ENCODE data around the gene CWC27. TPM values are rescaled to one million over a fixed set of nuclear protein-coding genes. Genes with fewer than 3 reads are reported as not detected.

The CWC27 gene
- polyA plus RNA-seq, 2 of the 4 experiments (the other 2 are of a cell fraction): 24.1 to 48.5 TPM

DNA sequence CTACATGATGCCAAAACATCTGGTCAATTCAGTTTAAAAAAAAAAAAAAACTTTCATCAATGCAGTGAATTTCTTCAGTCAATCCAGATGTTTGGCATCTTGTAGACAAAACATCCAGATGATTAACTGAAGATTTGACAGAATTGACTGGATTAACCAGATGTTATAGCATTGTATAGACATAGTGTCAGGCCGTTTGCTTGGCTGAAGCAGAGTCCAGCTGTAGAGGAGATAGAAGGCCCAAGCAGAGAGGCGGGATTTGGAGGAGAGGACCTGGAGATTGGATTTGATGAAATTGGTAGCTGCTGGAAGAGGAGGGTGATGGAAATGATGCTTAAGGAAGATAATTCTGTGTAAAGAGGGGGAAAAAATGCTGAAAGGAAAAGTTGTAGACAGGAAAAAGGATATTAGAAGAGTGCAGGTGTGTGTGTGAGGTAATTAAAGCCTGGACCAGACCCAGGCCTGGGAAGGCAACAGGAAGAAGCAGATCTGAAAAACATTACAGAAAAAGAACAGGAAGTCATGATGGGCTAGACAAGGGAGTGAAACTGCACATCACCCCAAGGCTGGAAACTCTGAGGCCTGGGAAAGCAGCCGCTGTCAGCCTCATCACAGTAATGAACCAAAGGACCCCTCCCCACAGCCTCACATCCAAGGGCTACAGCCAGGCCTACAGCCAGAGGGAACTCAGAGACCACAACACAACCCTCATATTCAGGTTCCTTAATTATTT, 258.3 kb downstream of the CWC27 start:
- FAIRE-seq (no peak), DNase-seq (ENCODE audit: low read depth in 1 of 2, low spot score in 1 of 2) (no peak), ATAC-seq (no peak)
- no peaks in the 10 kb centered on the region for H3K9me3 ChIP-seq
- H3K4me2 ChIP-seq: no peak overlapping the region
- POLR2A ChIA-PET: no interaction called here
- TF ChIP-seq, protein P1, sequence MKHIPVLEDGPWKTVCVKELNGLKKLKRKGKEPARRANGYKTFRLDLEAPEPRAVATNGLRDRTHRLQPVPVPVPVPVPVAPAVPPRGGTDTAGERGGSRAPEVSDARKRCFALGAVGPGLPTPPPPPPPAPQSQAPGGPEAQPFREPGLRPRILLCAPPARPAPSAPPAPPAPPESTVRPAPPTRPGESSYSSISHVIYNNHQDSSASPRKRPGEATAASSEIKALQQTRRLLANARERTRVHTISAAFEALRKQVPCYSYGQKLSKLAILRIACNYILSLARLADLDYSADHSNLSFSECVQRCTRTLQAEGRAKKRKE (CRISPR knock-in tag; IDR thresholded peaks at IDR 0.05; ENCODE audit: low read depth): no peak
- no peak for TF ChIP-seq RNF2 (IDR thresholded peaks at IDR 0.05; ENCODE audit: borderline replicate concordance, low read depth)
- TF ChIP-seq MAFK (IDR thresholded peaks at IDR 0.05; ENCODE audit: partially characterized antibody): no peak
- TF ChIP-seq MYC (IDR thresholded peaks at IDR 0.05; ENCODE audit: borderline replicate concordance, low read length): no peak
- no peak overlapping the region for H3K27ac ChIP-seq
- H3K4me1 ChIP-seq: no peaks in the 10 kb centered on the region
- WGBS (ENCODE audit: missing lambda C conversion rate): 67% methylated on average over 3 of the region's 3 CpGs
- no peak overlapping the region for H3K4me3 ChIP-seq
- CTCF ChIA-PET: no interaction called here

- no peak for ATAC-seq
- H3K4me2 ChIP-seq: no peak overlapping the region
- ChIA-PET CTCF (no interaction called here), POLR2A (no interaction called here)
- no peak for TF ChIP-seq ZSCAN20 (CRISPR knock-in tag; IDR thresholded peaks at IDR 0.05)
- no peak for TF ChIP-seq NR3C1 (IDR thresholded peaks at IDR 0.05)
- no peak for TF ChIP-seq KDM5A (IDR thresholded peaks at IDR 0.05)
- TF ChIP-seq, protein P1 (CRISPR knock-in tag; IDR thresholded peaks at IDR 0.05; ENCODE audit: low read depth): no peak
- TF ChIP-seq SMC3 (IDR thresholded peaks at IDR 0.05): no peak
- no peak for TF ChIP-seq RAD21 (conservative IDR thresholded peaks at IDR 0.05 in 1 of 2, IDR thresholded peaks at IDR 0.05 in 1 of 2)
- no peak for TF ChIP-seq ZC3H11A (IDR thresholded peaks at IDR 0.05)
- TF ChIP-seq CHD4 (IDR thresholded peaks at IDR 0.05; ENCODE audit: borderline replicate concordance): no peak
- TF ChIP-seq ZFP36 (IDR thresholded peaks at IDR 0.05; ENCODE audit: borderline replicate concordance, partially characterized antibody): no peak
- no peak for TF ChIP-seq EHMT2 (IDR thresholded peaks at IDR 0.05; ENCODE audit: low read depth)
- TF ChIP-seq PHF8 (IDR thresholded peaks at IDR 0.05; ENCODE audit: borderline replicate concordance, low read depth): no peak
- no peak for TF ChIP-seq CBX2 (IDR thresholded peaks at IDR 0.05; ENCODE audit: borderline replicate concordance, low read depth)
- TF ChIP-seq TP53 (CRISPR knock-in tag; IDR thresholded peaks at IDR 0.05): no peak
- TF ChIP-seq, protein P2, sequence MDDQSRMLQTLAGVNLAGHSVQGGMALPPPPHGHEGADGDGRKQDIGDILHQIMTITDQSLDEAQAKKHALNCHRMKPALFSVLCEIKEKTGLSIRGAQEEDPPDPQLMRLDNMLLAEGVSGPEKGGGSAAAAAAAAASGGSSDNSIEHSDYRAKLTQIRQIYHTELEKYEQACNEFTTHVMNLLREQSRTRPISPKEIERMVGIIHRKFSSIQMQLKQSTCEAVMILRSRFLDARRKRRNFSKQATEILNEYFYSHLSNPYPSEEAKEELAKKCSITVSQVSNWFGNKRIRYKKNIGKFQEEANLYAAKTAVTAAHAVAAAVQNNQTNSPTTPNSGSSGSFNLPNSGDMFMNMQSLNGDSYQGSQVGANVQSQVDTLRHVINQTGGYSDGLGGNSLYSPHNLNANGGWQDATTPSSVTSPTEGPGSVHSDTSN (IDR thresholded peaks at IDR 0.05): no peak
- TF ChIP-seq MAZ (IDR thresholded peaks at IDR 0.05; ENCODE audit: borderline replicate concordance, low read depth, low read length): no peak
- TF ChIP-seq POLR2A (IDR thresholded peaks at IDR 0.05; ENCODE audit: low read length): no peak
- no peak for TF ChIP-seq HEYL (CRISPR knock-in tag; IDR thresholded peaks at IDR 0.05)
- no peak for TF ChIP-seq HMGXB4 (CRISPR knock-in tag; IDR thresholded peaks at IDR 0.05; ENCODE audit: borderline replicate concordance)
- no peak for TF ChIP-seq RARB (CRISPR knock-in tag; IDR thresholded peaks at IDR 0.05)
- no peaks in the 10 kb centered on the region for H3K9me3 ChIP-seq
- no peak overlapping the region for H3K4me3 ChIP-seq
- no peak for FAIRE-seq
- H3K27ac ChIP-seq: no peak overlapping the region
- WGBS (ENCODE audit: missing lambda C conversion rate): 58% methylated on average over 1 of the region's 1 CpG
- H3K4me1 ChIP-seq: no peaks in the 10 kb centered on the region
- DNase-seq (ENCODE audit: low read depth in 1 of 2, low spot score in 1 of 2): no peak
Measured at GRCh38 chr5:65029178-65029577, 260.4 kb downstream of the CWC27 start.
